ENCODE data around the gene TFAP2D. TPM values are rescaled to one million over a fixed set of nuclear protein-coding genes. Genes with fewer than 3 reads are reported as not detected.

Gene TFAP2D
- total RNA-seq, 2 donors from 2014 or later = not detected

Other genes with a start within 250 kb of the TFAP2D start
- gene TFAP2B, start 105.3 kb downstream of the TFAP2D start, total RNA-seq = not detected

Data from activated naive CD4-positive, alpha-beta T cell treated with anti-CD3 and anti-CD28 coated beads, Interleukin-2, amount 50 U/mL, for 72 hours (primary cell).